ENCODE data around the gene PNPT1.
"Not testable (repeated sequence)": the region's sequence is repeated elsewhere in the genome, so short reads cannot be mapped to it uniquely, and the experiment has no call there.

PNPT1 gene

GRCh38 chr2:55693181-55694125 is at the start of gene PNPT1:
TSS of gene PNPT1 (minus strand) at chr2:55693844. CDS start at chr2:55693823, 21 bp downstream.
- DNase-seq, result peak; percentile 95

DNA sequence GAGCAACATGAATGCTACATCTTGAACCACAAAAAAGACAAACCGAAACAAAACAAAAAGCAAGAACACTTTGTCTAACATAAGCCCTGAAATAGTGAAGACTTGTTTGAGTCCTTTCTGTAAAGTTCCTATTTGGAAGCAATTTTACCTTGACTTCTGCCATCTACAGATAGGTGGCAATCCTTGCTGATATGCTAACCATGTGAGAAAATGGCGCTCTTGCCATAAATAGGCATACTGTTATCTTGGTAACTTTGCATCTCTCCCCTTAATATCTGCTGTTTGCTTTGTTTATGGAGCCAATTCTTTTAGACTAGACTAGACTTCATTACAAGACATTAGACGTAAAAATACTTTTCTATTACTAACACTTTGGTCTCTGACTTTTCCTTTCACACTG is 49.4 kb upstream of the PNPT1 start:
- DNase-seq, result no peak

DNA sequence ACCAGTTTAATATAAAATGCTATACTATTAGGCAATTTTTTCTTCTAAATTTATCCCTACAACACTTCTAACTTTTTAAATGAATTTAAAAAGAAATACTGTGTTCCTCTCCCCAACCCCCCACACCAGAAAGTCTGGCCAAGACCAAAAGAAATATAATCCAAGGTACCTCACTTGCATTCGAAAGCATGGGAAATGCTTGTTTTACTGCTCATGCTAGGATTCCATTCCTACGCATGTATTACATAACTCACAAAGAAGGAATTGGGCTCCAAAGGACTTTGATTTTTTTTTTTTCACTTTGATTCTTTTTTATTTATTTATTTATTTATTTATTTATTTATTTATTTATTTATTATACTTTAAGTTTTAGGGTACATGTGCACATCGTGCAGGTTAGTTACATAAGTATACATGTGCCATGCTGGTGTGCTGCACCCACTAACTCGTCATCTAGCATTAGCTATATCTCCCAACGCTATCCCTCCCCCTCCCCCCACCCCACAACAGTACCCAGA is 42.4 kb upstream of the PNPT1 start:
- DNase-seq, result not testable (repeated sequence)

- no peak for DNase-seq
Measured at GRCh38 chr2:55734726-55735125, 41.1 kb upstream of the PNPT1 start.

DNA sequence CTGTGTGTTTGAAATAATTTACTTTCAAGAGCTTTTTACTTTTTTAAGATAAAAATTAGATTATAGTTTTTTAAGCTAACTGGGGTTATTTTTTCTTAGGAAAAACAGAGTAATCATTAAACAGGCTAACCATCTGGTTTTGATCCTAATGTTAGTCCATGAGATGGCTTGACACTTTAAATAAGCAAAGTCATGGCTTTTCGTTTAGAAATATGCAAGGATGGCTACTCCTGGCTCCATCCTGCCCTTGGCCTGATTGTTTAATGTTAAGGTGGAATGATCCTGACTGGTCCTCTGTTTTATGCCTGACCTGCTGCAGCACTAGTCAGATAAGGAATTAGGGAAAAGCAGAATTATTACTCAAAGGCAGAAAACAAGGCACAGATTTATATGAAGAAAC is 39.7 kb upstream of the PNPT1 start:
- no peak for DNase-seq

- no peak for DNase-seq
Measured at GRCh38 chr2:55732854-55733253, 39.2 kb upstream of the PNPT1 start.

- DNase-seq, result no peak
Measured at GRCh38 chr2:55729136-55729685, 35.6 kb upstream of the PNPT1 start.

DNA sequence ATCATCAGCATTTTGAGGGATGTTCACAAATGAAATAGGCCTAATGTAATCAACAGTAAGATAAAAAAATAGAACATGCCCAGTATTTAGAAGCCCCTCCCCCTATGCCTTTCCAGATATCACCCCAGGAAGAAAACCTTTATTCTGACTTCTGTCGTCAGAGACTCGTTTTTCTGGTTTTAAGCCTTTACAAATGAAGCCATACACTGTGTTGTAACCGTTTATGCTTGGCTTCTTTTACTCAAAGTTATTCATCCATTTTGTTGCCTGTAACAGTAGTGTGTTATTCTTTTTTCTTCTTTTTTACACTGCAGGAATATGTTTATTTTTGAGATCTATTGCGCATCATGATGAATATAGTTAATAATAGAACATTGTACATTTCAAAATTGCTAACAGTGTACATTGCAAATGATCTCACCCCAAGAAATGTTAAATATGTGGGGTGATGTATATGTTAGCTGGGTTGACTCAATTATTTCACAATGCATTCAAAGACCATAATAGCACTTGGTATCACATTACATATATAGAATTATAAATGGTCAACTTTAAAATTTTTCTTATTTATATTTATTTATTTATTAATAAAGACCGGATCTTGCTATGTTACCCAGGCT is 28.1 kb upstream of the PNPT1 start:
- DNase-seq, result no peak

GRCh38 chr2:55720417-55720816 is 26.8 kb upstream of the PNPT1 start:
- DNase-seq, result no peak

- no peak for DNase-seq
Measured at GRCh38 chr2:55719852-55720251, 26.2 kb upstream of the PNPT1 start.

GRCh38 chr2:55718165-55719008 is 24.7 kb upstream of the PNPT1 start:
- DNase-seq, result peak; percentile 54

GRCh38 chr2:55715626-55716025 is 22.0 kb upstream of the PNPT1 start:
- no peak for DNase-seq

GRCh38 chr2:55715178-55715577 is 21.5 kb upstream of the PNPT1 start:
- DNase-seq, result not testable (repeated sequence)

GRCh38 chr2:55712477-55713060 is 18.9 kb upstream of the PNPT1 start:
- no peak for DNase-seq

- DNase-seq, result no peak
Measured at GRCh38 chr2:55710025-55710424, 16.4 kb upstream of the PNPT1 start.

DNA sequence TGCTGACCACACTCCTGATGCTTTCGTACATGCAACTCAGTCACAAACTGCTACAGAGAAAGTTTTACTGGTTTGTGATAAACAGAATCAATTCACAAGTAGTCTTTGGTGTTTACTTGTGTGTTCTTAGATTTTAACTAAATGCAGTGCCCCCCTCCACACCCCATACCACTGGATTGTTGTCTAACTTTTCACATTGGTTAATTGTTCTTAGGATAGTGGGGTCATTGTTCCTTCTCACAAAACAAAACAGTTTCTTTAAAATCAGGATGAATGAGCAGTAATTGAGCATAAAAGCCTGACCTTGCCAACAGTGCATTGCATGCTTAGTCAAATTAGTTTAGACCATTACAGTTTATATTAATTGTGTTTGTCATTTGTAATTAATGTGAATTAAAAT is 14.1 kb upstream of the PNPT1 start:
- no peak for DNase-seq

DNA sequence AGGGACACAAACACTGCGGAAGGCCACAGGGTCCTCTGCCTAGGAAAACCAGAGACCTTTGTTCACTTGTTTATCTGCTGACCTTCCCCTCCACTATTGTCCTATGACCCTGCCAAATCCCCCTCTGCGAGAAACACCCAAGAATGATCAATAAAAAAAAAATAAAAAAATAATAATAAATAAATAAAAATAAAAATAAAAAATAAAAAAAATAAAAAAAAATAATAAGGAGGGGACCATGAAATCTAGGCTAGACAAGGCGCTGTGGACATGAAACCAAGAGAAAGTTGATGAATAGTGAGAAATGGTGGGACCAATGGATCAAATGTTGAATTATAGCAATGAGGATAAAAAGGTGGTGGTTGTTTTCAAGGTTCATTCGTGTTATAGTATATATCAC is 12.6 kb upstream of the PNPT1 start:
- DNase-seq, result not testable (repeated sequence)

DNA sequence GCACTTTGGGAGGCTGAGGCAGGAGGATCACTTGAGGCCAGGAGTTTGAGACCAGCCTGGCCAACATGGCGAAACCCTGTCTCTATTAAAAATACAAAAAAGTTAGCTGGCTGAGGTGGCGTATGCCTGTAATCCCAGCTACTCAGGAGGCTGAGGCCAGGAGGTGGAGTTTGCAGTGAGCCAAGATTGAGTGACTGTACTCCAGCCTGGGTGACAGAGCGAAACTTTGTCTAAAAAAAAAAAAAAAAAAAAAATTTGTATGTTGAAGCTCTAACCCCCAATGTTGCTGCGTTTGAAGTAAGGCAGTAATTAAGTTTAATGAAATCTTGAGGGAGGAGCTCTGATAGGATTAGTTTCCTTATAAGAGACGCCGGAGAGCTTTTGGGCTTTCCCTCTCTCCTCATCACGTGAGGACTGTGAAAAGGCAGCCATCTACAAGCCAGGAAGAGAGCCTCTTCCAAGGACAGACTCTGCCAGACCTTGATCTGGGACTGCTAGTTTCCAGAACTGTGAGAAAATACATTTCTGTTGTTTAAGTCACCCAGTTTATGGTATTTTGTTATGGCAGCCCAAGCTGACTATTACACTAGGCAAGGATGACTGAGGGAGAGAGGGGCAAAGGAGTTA is 11.5 kb upstream of the PNPT1 start:
- no peak for DNase-seq

DNA sequence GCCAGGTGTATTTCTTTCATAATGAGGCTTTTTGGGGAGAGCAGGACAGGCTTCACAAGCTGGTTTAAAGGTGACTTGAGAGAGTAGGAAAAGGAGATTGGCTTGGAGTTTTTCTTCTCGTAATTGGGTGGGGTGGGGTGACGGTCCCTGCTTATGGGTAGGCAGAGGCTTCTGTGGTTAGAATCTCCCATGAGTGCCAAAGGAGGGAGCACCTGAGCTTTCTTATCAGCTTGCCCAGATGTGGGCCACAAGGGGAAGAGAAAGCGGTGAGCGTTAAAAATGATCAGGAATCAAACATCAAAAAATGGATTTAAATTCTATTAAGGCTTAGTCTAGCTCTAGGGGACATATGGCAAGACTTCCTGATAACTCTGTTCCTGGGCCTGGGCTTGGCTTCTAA is 9.7 kb upstream of the PNPT1 start:
- DNase-seq, result no peak

GRCh38 chr2:55692740-55693139 is 904 bp downstream of the PNPT1 start:
- DNase-seq, result not testable (repeated sequence)

DNA sequence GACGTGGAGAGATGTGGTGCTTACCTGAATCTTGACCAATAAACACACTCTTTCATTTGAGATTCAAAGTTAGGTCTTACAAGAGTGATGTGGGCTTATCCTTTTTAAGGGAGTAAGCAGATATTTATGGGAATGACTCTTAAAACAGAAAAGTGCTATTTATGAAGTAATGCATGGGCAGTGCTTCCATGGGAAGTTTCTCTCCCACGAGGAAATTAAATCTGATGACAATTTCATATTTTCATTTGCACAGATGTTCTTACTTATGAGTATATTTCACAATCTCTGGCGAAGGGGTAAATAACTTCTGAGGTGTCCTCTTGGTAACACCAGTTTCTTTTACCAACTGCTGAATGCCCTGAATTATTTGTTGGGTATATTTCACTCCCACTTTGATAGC is 21.0 kb downstream of the PNPT1 start:
- no peak for DNase-seq

GRCh38 chr2:55668956-55669355 is 24.7 kb downstream of the PNPT1 start:
- DNase-seq, result no peak
